Erythroblast (primary cell): ENCODE data around the gene CD22.
"Not testable (repeated sequence)": the region's sequence is repeated elsewhere in the genome, so short reads cannot be mapped to it uniquely, and the experiment has no call there.

Experiments used
- DNase-seq, 2 experiments: peaks; one replicate each; lab custom pipeline; 2025; lab: John Stamatoyannopoulos, UW
- GATA1 ChIP-seq: IDR thresholded peaks from 2 replicates; pipeline ENCODE4 v1.6.1; 2011; ENCODE audit warnings: low read depth, mild to moderate bottlenecking, control low read depth, low read length, moderate library complexity
- POLR2A ChIP-seq: IDR thresholded peaks from 2 replicates; pipeline ENCODE4 v1.6.1; 2011; ENCODE audit warnings: mild to moderate bottlenecking, low read length

Gene CD22

GRCh38 chr19:35347930-35348298, 18.9 kb downstream of the CD22 start:
- TF ChIP-seq POLR2A: no peak
- TF ChIP-seq GATA1: no peak
- no peak for DNase-seq

GRCh38 chr19:35348911-35349611, 20.1 kb downstream of the CD22 start:
- TF ChIP-seq POLR2A (no peak), GATA1 (no peak)
- DNase-seq: no peak

- DNase-seq: no peak
- TF ChIP-seq GATA1 (no peak), POLR2A (no peak)
Observed at GRCh38 chr19:35349614-35350521, 20.9 kb downstream of the CD22 start.

- TF ChIP-seq POLR2A: no peak
- TF ChIP-seq GATA1: no peak
- no peak for DNase-seq
Observed at GRCh38 chr19:35350591-35350990, 21.6 kb downstream of the CD22 start.

GRCh38 chr19:35351411-35352176, 22.6 kb downstream of the CD22 start:
- no peak for DNase-seq
- TF ChIP-seq GATA1 (no peak), POLR2A (no peak)

- no peak for DNase-seq
- TF ChIP-seq POLR2A (no peak), GATA1 (no peak)
Observed at GRCh38 chr19:35352177-35352447, 23.1 kb downstream of the CD22 start.

GRCh38 chr19:35352448-35353304, 23.7 kb downstream of the CD22 start:
- DNase-seq: peak; percentile 66 to 81
- TF ChIP-seq POLR2A: no peak
- no peak for TF ChIP-seq GATA1

- no peak for DNase-seq
- no peak for TF ChIP-seq GATA1
- TF ChIP-seq POLR2A: no peak
Observed at GRCh38 chr19:35353635-35354034, 24.6 kb downstream of the CD22 start.

GRCh38 chr19:35354898-35355297, 25.9 kb downstream of the CD22 start:
- DNase-seq: no peak
- no peak for TF ChIP-seq POLR2A
- no peak for TF ChIP-seq GATA1

GRCh38 chr19:35355791-35356460, 26.9 kb downstream of the CD22 start:
- DNase-seq: no peak
- TF ChIP-seq POLR2A (no peak), GATA1 (no peak)

GRCh38 chr19:35357867-35358573, 29.0 kb downstream of the CD22 start, which contains the start of gene FFAR3:
TSS of gene FFAR3 (plus strand) at chr19:35358460. CDS start at chr19:35358891, 431 bp downstream.
- TF ChIP-seq GATA1: no peak
- TF ChIP-seq POLR2A: no peak
- no peak for DNase-seq

- not testable (repeated sequence) for DNase-seq
Observed at GRCh38 chr19:35358834-35359233, 29.8 kb downstream of the CD22 start.

GRCh38 chr19:35359395-35359794, 30.4 kb downstream of the CD22 start:
- DNase-seq: not testable (repeated sequence)

- not testable (repeated sequence) for DNase-seq
Observed at GRCh38 chr19:35360081-35360480, 31.1 kb downstream of the CD22 start.
